GM12878 (cell line): ENCODE measurements around the gene IL3RA.

Experiments used
- BHLHE40 ChIP-seq, 2 experiments: fragments of 450-650 bp in 1 of 2; IDR thresholded peaks; 2 replicates each; pipeline ENCODE4 v1.6.1; 2011 to 2017; ENCODE audit warnings: low read depth in 2 of 2, borderline replicate concordance in 1 of 2, improper control_type of control experiment in 1 of 2, low read length in 1 of 2, mild to moderate bottlenecking in 1 of 2
- CREB1 ChIP-seq: IDR thresholded peaks from 2 replicates; pipeline ENCODE4 v1.6.1; 2012; ENCODE audit warnings: low read depth, mild to moderate bottlenecking, inconsistent platforms
- EZH2 ChIP-seq: IDR thresholded peaks from 2 replicates; pipeline ENCODE4 v1.6.1; 2012; ENCODE audit warnings: low read depth, mild to moderate bottlenecking, control low read depth, inconsistent platforms, low read length, borderline replicate concordance; ENCODE audit not compliant: control insufficient read depth
- JUND ChIP-seq: IDR thresholded peaks from 2 replicates; pipeline ENCODE4 v1.6.1; 2012; ENCODE audit warnings: low read depth, mild to moderate bottlenecking, low read length, improper control_type of control experiment, moderate library complexity
- POLR2A ChIP-seq: IDR thresholded peaks from 2 replicates; pipeline ENCODE4 v1.6.1; 2011; ENCODE audit warnings: low read depth, mild to moderate bottlenecking, low read length
- RBBP5 ChIP-seq: fragments of 200-600 bp; sonication (generic); conservative IDR thresholded peaks from 2 replicates; pipeline ENCODE4 v1.6.1; 2016
- RELA ChIP-seq: fragments of 450-650 bp; IDR thresholded peaks from 2 replicates; pipeline ENCODE4 v1.8.0; 2014; ENCODE audit warnings: borderline replicate concordance; ENCODE audit not compliant: partially characterized antibody
- SP1 ChIP-seq: IDR thresholded peaks from one replicate; pipeline ENCODE4 v1.6.1; 2011; ENCODE audit warnings: low read depth, low read length
- TCF7 ChIP-seq: IDR thresholded peaks from 2 replicates; pipeline ENCODE4 v1.6.1; 2014; ENCODE audit warnings: antibody characterized with exemption, borderline replicate concordance

DNA sequence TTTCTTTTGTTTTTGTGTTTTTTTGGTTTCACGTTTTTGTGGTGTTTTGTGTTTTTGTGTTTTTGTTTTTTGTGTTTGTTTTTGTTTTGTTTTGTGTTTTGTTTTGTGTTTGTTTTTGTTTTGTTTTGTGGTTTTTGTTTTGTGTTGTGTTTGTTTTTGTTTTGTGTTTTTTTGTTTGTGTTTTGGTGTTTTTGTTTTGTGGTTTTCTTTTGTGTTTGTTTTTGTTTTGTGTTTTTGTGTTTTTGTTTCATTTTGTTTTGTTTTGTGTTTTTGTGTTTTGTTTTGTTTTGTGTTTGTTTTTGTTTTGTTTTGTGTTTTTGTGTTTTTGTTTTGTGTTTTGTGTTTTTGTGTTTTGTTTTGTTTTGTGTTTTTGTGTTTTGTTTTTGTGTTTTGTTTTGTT, 47.0 kb upstream of the IL3RA start:
- TF ChIP-seq JUND (no peak), CREB1 (no peak), RELA (no peak), BHLHE40 (IDR thresholded peaks at IDR 0.05; ENCODE audit: borderline replicate concordance in 1 of 2, low read depth in 2 of 2, low read length in 1 of 2) (no peak), SP1 (no peak), TCF7 (no peak), EZH2 (no peak), RBBP5 (no peak; the same call in 1 of the 2 replicates), POLR2A (no peak)
